T follicular helper cell (primary cell): ENCODE measurements around the gene MRPS16.
"Not testable (repeated sequence)": the region's sequence is repeated elsewhere in the genome, so short reads cannot be mapped to it uniquely, and the experiment has no call there.

Experiments used
- DNase-seq: peaks from one replicate; pipeline ENCODE4 v3.0.0-alpha.2; 2020; ENCODE audit warnings: low read depth
- total RNA-seq, 2 experiments: gene quantifications; one replicate each; lab custom pipeline; 2026; lab: John Stamatoyannopoulos, UW

Gene MRPS16
- 74.1 to 125 reads per million in 2 experiments for total RNA-seq

GRCh38 chr10:73252445-73253224 lies at the start of gene MRPS16:
MRPS16 (minus strand) TSS chr10:73252644; CDS start chr10:73252482, 162 bp downstream.
- DNase-seq, result peak; percentile 92

DNA sequence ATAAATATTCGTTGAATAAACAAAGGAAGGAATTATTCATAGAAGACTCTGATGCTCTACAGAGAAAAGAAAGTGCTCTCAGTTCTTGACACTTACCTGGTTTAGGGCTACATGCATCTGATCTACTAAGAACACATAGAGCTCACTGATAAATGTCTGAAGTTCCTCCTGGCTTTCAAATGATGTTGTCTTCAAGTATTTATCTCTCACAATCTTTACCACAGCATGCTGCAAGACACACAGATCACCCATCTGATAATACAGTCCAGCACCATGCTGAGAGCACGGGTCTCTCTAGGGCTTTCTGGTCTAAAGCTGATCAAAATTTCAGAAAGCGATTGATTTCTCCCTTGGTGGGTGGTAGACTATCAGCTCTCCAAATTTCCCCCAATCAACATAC lies 44.5 kb upstream of the MRPS16 start:
- no peak for DNase-seq

GRCh38 chr10:73293461-73293860 lies 41.0 kb upstream of the MRPS16 start:
- DNase-seq, result no peak

GRCh38 chr10:73289958-73290357 lies 37.5 kb upstream of the MRPS16 start:
- no peak for DNase-seq

DNA sequence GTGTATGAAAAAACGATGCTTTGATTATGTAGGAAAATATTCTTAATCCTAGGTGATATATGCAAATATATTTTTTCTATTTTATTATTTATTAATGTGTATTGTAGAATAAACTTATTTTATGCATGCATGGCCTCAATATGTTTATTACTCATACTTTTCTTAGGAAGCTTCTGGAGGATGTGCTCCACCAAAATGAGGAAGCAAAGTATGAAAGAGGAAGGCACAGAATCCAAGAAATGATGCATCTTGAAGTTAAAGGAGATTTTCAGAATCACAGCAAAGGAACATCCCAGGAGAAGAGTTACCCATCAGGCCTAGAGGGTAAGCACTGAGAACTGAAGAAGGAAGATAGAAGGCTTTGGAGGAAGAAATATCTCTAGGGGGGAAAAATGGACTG lies 35.0 kb upstream of the MRPS16 start:
- no peak for DNase-seq

DNA sequence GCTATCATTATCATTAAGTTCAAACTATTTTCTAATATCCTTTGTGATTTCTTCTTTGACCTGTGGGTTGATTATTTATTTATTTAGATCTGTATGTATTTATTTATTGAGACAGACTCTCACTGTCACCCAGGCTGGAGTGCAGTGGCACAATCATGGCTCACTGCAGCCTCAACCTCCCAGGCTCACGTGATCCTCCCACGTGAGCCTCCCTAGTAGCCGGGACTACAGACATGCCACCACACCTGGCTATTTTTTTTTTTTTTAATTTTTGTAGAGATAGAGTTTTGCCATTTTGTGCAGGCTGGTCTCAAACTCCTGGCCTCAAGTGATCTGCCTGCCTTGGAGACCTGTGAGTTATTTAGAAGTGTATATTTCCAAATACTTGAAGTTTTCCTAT lies 28.7 kb upstream of the MRPS16 start:
- DNase-seq, result no peak

GRCh38 chr10:73264423-73264822 lies 12.0 kb upstream of the MRPS16 start:
- DNase-seq, result no peak

DNA sequence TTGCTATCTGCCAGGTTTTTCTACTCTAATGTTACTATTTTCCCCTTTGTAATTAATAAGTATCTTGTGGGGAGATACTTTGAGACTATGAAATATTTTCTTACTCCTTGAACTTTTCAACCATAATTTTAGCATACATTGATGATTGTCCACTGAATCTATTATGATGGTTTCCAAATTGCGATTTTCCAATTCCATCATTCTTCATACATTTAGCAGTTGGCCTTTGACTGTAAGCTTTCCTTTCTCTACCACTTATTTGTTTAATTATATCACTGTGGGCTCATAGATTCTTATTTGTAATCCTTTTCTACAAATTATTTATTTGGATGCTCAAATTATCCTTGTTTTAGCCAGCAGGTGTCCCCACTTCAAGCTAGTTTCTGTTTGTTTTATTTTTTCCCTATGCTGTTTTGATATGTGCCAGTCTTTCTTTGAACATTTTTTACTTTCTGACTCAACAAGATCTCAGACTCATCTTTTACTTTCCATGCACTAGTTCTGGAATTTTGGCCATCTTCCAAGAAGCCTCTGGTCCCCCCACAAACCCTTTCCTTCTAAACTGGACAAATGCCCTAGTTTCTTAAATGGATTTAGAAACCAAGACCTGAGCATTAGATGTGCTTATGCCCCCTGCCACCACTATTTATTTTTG lies 11.4 kb upstream of the MRPS16 start:
- DNase-seq, result no peak

GRCh38 chr10:73262880-73263555 lies 10.6 kb upstream of the MRPS16 start:
- no peak for DNase-seq

DNA sequence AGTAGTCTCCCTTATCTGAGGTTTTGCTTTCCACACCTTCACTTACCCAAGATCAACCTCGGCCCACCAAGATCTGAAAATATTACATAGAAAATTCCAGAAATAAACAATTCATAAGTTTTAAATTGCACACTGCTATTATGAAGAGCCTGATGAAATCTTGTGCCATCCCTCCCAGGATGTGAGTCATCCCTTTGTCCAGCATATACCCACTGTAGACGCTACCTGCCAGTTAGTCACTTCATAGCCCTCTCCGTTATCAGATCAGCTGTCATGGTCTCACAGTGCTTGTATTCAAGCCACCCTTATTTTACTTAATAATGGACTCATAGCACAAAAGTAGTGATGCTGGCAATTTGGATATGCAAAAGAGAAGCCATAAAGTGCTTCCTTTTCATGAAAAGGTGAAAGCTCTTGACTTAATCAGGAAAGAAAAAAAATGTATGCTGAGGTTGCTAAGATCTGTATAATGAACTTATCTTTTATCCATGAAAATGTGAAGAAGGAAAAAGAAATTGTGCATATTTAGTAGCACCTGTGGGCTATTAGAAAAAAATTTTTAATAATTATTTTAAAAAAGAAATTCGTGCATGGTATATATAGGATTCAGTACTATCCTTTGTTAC lies 9.8 kb upstream of the MRPS16 start:
- no peak for DNase-seq

- DNase-seq, result no peak
Measured at GRCh38 chr10:73261362-73261995, 9.0 kb upstream of the MRPS16 start.

DNA sequence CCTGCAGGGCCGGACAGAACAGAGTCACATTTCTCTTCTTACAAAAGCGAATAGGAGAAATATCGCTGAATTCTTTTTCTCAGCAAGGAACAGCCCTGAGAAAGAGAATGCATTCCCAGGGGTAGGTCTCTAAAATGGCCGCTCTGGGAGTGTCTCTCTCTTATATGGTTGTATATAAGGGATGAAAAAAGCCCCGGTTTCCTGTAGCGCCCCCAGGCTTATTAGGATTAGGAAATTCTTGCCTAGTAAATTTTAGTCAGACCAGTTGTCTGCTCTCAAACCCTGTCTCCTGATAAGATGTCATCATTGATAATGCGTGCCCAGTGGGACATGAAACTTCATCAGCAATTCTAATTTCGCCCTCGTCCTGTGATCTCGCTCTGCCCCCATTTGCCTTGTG lies 6.2 kb upstream of the MRPS16 start:
- not testable (repeated sequence) for DNase-seq

- DNase-seq, result no peak
Measured at GRCh38 chr10:73253225-73253555, 746 bp upstream of the MRPS16 start.

GRCh38 chr10:73251683-73252444 lies 580 bp downstream of the MRPS16 start:
- DNase-seq, result no peak

GRCh38 chr10:73248259-73248724 lies 4.2 kb downstream of the MRPS16 start:
- no peak for DNase-seq

- no peak for DNase-seq
Measured at GRCh38 chr10:73247509-73248258, 4.8 kb downstream of the MRPS16 start.

DNA sequence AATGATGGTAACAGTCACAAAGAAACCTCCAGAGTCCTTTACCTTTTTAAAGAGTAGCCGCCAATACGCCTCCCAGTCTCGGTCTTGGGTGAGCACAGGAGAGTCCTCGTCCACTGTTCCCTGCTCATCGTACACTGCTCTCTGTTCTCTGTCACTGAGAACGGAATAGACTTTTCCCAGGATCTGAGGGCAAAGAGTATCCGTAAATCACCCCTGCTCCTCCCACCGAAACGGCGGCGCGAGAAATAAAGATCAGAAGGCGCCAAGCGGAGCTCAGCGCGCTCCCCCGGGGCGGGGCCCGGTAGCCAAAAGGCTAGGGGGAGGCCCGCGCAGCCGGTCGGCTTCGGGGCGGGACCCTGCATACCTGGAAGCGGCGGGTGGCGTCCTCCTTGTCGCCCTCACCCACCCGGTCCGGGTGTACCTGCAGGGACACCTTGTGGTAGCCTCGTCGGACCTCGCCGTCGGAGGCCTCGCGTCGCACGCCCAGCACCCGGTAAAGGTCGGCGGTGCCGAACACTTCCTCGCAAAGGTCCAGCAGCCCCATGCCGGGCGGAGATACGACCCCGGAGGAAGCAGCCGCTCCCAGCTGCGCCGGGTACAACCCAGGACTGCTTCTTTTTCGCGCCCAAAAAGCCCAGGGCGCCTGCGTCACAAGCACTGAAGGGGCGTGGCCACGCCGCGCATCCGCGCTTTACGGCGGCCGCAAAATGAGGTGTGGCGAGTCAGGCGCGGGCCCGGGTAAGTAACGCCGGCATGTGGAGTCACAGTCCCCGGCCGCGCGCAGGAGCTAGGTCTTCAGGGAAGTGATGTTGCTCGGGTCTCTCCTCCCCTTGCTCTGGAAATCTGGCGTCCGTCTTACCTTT lies 5.6 kb downstream of the MRPS16 start, which contains the start of gene DNAJC9:
Gene DNAJC9, minus strand, starts transcription at position 610 of the 863 bp plus-strand sequence. Its CDS starts 66 bp downstream, at position 544.
- peak; percentile 95 for DNase-seq

- DNase-seq, result no peak
Measured at GRCh38 chr10:73246322-73246645, 6.2 kb downstream of the MRPS16 start.

GRCh38 chr10:73244866-73245477 lies 7.5 kb downstream of the MRPS16 start:
- DNase-seq, result no peak
